HG03097 (cell line): ENCODE measurements around the gene UBE2R2.
"Not testable (repeated sequence)": the region's sequence is repeated elsewhere in the genome, so short reads cannot be mapped to it uniquely, and the experiment has no call there.

Experiments used
- ATAC-seq: cut with Tn5 transposase; IDR thresholded peaks from one replicate; pipeline ENCODE4 v1.9.1; 2021; ENCODE audit not compliant: unreplicated experiment, low FRiP score

The UBE2R2 gene

GRCh38 chr9:33835625-33836260 lies 18.8 kb downstream of the UBE2R2 start:
- ATAC-seq = no peak

- ATAC-seq = not testable (repeated sequence)
These were observed 19.3 kb downstream of the UBE2R2 start for GRCh38 chr9:33836261-33836660.

- ATAC-seq = no peak
These were observed 20.2 kb downstream of the UBE2R2 start for GRCh38 chr9:33837138-33837537.

- ATAC-seq = no peak
These were observed 23.4 kb downstream of the UBE2R2 start for GRCh38 chr9:33840381-33840780.

GRCh38 chr9:33843312-33843961 lies 26.5 kb downstream of the UBE2R2 start:
- no peak for ATAC-seq

GRCh38 chr9:33846231-33846630 lies 29.3 kb downstream of the UBE2R2 start:
- no peak for ATAC-seq

- not testable (repeated sequence) for ATAC-seq
These were observed 30.9 kb downstream of the UBE2R2 start for GRCh38 chr9:33847894-33848205.

- no peak for ATAC-seq
These were observed 33.3 kb downstream of the UBE2R2 start for GRCh38 chr9:33850267-33850629.

GRCh38 chr9:33850677-33851076 lies 33.7 kb downstream of the UBE2R2 start:
- no peak for ATAC-seq

- ATAC-seq = no peak
These were observed 34.3 kb downstream of the UBE2R2 start for GRCh38 chr9:33851301-33851700.

GRCh38 chr9:33852216-33852826 lies 35.4 kb downstream of the UBE2R2 start:
- no peak for ATAC-seq

GRCh38 chr9:33856247-33856646 lies 39.3 kb downstream of the UBE2R2 start:
- no peak for ATAC-seq

GRCh38 chr9:33858423-33858822 lies 41.5 kb downstream of the UBE2R2 start:
- no peak for ATAC-seq

- ATAC-seq = no peak
These were observed 43.4 kb downstream of the UBE2R2 start for GRCh38 chr9:33860200-33860871.

GRCh38 chr9:33861917-33862453 lies 45.0 kb downstream of the UBE2R2 start:
- ATAC-seq = no peak

GRCh38 chr9:33863027-33863426 lies 46.1 kb downstream of the UBE2R2 start:
- ATAC-seq = not testable (repeated sequence)

GRCh38 chr9:33867747-33868439 lies 50.9 kb downstream of the UBE2R2 start:
- ATAC-seq = no peak

GRCh38 chr9:33868440-33868973 lies 51.5 kb downstream of the UBE2R2 start:
- ATAC-seq = no peak

- not testable (repeated sequence) for ATAC-seq
These were observed 52.3 kb downstream of the UBE2R2 start for GRCh38 chr9:33869243-33869642.

- ATAC-seq = no peak
These were observed 60.9 kb downstream of the UBE2R2 start for GRCh38 chr9:33877727-33878489.
